GM18505 (cell line): Measurements from ENCODE around the gene EPHB2.

Source experiments
- ATAC-seq: cut with Tn5 transposase; IDR thresholded peaks from one replicate; pipeline ENCODE4 v1.9.1; 2021; ENCODE audit not compliant: unreplicated experiment
- POLR2A ChIP-seq: IDR thresholded peaks from 4 replicates; pipeline ENCODE4 v1.6.1; 2011; ENCODE audit warnings: borderline replicate concordance; ENCODE audit not compliant: insufficient read depth, insufficient read length; ENCODE audit errors: extremely low read depth

EPHB2 gene

GRCh38 chr1:22801761-22802160 is 91.1 kb downstream of the EPHB2 start:
- TF ChIP-seq POLR2A: no peak
- no peak for ATAC-seq

DNA sequence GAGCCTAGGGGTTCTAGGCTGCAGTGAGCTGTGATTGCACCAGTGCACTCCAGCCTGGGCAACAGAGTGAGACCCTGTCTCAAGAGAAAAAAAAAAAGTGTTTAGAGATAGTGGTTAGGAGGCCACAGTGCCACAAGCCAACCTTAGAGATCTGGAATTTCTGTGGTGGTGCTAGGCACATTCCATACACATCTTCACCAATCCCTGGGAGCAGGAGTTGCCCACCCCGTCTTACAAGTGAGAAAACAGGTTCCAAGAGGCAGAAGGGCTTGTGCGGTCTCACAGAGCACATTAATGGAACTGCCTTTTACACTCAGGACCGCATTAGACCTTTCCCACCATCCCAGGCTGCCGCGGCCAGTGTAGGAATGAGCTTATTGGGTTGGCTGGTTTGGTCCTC is 93.2 kb downstream of the EPHB2 start:
- TF ChIP-seq POLR2A: no peak
- no peak for ATAC-seq

DNA sequence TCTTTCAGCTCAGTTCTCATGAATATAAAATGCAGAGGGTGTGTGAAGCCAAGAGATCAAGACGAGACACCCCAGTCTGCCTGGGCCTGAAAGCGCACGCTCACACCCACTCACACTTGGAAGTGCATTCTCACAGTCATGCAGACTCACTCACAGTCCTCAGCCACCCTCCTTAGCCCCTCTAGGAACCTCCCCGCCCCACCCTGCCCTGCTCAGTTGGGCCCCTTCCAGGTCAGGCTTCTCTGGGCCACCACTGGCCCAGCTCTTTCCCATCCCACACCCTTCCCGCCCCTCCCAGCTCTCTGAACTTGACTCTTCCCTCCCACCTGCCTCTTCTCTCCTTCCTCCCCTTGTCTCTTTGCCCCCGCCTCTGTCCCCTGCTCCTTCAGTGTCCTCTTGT is 93.8 kb downstream of the EPHB2 start:
- ATAC-seq: no peak
- TF ChIP-seq POLR2A: no peak

- no peak for ATAC-seq
- no peak for TF ChIP-seq POLR2A
Observed at GRCh38 chr1:22804969-22805671, 94.5 kb downstream of the EPHB2 start.

DNA sequence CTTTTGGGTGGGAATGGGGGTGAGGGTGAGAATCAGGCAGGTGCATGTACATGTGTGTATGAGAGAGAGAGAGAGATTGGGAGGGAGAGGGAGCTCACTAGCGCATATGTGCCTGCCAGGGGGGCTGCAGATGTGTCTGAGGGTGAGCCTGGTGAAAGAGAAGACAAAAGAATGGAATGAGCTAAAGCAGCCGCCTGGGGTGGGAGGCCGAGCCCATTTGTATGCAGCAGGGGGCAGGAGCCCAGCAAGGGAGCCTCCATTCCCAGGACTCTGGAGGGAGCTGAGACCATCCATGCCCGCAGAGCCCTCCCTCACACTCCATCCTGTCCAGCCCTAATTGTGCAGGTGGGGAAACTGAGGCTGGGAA is 95.0 kb downstream of the EPHB2 start:
- ATAC-seq: no peak
- TF ChIP-seq POLR2A: no peak

GRCh38 chr1:22806584-22806983 is 95.9 kb downstream of the EPHB2 start:
- no peak for ATAC-seq
- TF ChIP-seq POLR2A: no peak

GRCh38 chr1:22807340-22807739 is 96.7 kb downstream of the EPHB2 start:
- no peak for ATAC-seq
- no peak for TF ChIP-seq POLR2A

- ATAC-seq: no peak
- no peak for TF ChIP-seq POLR2A
Observed at GRCh38 chr1:22808186-22808675, 97.6 kb downstream of the EPHB2 start.

DNA sequence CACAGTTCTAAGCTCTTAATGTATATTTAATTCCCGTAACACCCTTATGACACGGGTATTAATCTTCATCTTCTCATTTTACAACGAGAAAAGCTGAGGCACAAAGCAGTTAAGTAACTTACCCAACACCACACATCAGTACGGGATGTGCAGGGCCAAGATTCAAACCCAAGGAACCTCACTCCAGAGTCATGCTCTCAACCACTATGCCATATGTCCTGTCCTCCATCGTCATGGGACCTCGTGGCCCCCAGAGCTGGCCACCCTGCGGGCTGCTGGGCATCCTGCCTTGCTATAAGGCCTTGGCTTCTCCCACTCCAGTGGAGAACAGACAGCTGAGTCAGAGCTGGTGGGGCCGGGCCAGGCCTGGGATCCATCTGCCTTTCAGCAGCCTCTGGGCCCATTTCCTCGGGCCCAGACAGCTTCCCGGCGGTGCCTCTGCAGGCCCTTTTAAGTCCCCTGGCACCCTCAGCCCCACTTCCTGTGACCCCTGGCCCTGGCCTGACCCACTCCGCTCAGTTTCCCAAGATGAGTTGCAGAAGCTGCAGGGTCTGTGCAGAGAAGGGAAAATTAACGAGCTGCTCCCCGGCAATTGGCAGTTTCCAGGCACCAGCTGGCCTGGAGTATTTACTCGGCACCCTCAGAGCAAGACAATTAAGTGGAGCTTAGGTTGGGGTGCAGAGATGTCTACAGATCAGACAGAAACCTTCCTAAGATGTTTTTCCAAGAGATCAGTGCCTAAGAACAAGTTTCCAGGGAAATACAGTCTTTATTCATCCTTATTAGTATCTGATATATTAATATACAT is 98.2 kb downstream of the EPHB2 start:
- no peak for TF ChIP-seq POLR2A

DNA sequence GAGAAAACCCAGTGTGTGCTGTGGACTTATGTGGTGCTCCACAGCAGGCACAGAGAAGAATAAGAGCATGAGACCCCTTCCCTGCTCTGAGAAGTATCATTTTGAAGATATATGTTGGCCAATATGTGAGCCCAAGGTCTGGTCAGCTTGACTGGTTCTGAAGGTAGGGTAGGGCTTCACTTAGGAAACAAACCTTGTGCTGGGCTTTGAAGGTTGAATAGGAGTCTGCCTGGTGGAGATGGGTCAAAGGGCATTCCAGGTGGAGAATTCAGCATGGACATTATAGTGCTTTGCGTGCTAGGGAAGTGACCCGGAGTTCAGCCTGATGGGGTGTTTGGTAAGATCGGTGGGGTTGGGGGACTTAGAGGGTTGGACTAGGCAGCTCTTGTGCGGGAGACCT is 99.1 kb downstream of the EPHB2 start:
- TF ChIP-seq POLR2A: no peak
- no peak for ATAC-seq

More for the DNA sequence above, 98.2 kb downstream of the EPHB2 start:
- ATAC-seq: no peak

DNA sequence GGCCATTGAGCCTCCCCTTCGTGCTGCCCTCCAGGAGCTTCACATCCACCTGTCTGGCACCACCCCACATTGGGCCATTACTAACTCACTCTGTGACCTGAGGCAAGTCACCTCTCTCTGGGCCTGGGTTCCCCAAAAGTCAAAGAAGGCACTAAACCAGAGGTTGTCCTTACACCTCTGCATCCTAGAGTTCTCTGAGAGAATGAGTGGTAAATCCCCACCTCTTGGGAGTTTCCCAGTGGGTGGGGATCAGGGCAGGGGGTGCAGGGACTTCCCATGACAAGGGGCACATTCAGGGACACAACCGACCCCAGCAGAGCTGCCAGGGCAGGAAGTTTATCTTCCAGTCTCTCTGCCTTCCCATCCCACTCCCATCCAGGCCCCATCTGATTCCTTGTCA is 99.7 kb downstream of the EPHB2 start:
- no peak for ATAC-seq
- no peak for TF ChIP-seq POLR2A

DNA sequence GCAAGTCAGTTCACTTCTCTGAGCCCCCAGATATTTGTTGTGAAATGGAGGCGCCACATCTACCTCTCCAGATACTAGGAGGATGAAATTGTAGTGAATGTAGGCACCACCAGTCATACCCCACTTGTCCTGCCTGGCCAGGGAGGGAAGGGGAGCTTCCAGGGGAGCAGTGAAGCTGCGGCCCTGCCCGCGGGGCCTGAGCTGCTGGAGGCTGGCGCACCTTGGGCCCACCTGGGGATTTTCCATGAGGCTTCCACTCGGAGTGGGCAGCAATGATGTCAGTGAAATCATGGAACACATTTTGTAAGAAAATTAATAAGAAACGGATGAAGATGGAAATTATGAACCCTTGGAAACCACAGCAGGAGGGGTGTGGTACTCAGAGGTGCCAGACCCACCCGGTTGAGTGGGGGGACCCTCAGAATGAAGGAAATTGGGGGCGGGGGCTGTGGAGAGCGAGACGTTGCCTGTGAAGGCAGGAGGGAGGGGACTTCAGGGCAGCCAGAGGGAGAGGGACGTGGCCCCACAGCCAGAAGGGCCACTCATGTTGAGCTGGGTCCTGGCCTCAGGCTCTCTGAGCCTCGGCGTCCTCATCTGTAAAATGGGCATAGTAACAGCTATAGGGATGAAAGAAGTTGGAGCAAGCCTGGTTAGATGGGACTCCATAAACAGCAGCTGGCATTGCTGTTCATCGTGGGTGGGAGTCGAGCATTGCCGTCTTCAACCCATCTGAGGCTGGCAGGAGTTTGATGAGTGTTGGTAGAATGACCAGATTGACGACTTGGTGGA is 101.6 kb downstream of the EPHB2 start:
- TF ChIP-seq POLR2A: no peak
- ATAC-seq: no peak
